Measurements from ENCODE around the gene MAD2L1BP. TPM values are rescaled to one million over a fixed set of nuclear protein-coding genes. Genes with fewer than 3 reads are reported as not detected.
"Not testable (repeated sequence)": the region's sequence is repeated elsewhere in the genome, so short reads cannot be mapped to it uniquely, and the experiment has no call there.

MAD2L1BP gene, protein sequence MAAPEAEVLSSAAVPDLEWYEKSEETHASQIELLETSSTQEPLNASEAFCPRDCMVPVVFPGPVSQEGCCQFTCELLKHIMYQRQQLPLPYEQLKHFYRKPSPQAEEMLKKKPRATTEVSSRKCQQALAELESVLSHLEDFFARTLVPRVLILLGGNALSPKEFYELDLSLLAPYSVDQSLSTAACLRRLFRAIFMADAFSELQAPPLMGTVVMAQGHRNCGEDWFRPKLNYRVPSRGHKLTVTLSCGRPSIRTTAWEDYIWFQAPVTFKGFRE
- total RNA-seq = 22.3 TPM

DNA sequence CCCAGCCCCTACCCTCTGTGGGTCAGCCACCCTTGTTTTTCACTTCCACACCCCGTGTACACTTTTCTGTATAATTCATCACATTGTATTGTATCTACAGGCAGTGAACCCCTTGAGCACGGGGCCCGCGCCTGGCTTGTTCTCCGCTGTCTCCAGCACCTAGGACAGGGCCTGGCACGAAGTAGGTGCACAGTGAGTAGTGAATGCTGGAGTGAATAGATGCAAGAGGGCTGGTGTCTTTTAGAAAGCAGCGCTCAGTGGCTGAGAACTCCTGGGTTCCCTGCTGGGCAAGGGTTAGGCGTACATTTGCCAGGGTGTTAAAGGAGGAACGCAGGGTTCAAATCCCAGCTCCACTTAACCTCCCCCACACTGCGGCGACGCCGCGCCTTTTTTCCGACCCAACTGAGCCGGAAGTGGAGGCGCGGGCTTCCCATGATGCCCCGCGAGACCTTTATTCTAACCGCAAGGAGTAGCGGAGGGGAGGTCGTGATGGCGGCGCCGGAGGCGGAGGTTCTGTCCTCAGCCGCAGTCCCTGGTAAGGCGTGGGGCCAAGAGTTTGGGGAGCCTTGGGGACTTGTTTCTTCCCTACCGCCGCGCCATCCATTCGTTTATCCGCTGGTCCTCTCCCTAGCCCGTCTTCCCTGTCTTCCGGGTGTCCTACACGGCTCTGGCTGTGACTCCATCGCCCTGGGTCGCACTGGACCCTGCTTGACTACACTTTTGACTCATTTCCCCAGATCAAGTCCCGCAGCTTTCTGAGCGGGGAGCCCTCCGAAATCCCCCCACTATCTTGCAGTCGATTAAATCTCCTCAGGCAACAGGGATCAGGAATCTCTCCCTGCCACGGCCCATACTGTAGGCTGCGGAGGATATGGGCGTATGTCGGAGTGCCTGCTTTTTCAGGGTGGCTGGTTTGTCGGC is at the start of gene MAD2L1BP:
Gene MAD2L1BP, plus strand, starts transcription at position 454 of the 921 bp plus-strand sequence. Its CDS starts 36 bp downstream, at position 490.
- DNase-seq = peak; percentile 76

DNA sequence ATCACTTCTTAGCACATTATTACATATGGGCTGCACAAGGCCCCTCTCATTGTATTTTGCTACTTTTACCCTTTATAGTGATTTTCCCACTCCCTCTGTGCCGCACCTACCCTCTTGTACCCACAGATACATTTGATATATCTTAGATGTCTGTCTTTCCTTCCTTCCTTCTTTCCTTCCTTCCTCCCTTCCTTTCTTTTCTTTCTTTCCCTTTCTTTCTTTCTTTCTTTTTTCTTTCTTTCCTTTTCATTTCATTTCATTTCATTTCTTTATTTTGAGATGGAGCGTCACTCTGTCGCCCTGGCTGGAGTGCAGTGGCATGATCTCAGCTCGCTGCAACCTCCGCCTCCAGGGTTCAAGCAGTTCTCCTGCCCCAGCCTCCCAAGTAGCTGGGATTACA is 47.4 kb upstream of the MAD2L1BP start:
- no peak for DNase-seq

DNA sequence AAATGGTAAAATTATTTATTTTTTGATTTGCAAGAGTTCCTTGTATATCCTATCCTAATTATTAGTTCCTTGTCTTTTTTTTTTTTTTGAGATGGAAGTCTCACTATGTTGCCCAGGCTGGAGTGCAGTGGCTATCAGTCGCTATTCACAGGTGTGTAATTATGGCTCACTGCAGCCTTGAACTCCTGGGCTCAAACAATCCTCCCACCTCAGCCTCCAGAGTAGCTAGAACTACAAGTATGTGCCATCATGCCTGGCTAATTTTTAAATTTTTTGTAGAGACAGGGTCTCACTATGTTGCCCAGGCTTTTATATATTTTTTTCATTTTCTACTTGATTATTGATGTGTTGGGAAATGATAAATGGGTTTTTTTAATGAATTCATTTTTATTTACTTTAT is 46.1 kb upstream of the MAD2L1BP start:
- DNase-seq = not testable (repeated sequence)

DNA sequence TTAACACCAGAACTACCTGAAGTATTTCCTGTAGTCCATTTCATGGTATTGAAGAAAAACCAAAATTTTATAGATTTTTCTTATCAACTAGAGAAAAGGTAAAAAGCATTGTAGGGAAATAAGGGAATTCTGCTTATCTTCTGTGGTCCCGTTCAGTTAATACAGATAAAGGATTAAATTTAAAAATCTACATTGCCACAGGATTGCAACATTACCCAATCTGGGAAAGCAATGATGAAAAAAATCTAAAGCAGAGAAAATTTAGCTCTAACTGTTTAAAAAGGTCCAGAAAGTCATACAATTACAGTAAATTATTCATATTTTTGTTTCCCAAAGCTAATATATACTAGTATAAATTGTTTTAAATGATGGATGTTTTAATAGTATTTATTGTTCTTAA is 41.7 kb upstream of the MAD2L1BP start:
- DNase-seq = no peak

DNA sequence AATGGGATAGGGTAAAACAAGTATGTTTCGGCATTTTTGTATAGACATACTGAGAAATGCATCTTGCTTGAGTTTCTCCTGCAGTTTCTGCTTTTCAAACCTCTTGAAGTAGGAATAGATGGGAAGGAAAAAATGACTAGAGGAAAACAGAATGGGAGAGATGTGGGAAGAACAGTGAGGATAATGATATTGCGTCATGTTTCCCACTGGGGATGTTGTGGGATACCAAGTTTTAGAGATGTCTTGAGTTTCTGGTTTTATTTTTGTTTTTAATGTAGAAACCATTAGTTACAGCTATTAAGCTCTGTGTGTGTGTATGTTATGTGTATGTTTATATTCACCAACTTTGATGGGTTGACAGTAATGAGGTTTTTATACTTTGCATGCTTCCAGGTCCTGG is 35.0 kb upstream of the MAD2L1BP start:
- no peak for DNase-seq

DNA sequence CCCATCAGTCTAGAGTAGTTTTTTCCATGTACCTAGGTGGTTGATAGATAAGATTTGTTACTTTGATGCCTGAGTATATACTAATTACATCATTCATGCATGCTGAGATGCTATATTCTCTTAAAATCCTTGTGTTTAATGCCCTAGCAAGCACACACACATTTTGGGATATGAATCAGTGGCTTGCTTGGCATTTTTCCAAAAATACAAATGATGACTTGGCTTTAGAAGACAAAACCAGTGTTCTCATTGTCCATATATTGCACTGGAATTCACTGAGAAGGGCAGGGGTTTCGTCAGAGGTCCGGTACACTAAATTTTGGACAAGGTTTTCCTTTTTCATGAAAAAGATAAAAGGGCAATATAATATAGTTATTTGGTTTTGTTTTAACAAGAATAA is 31.5 kb upstream of the MAD2L1BP start:
- no peak for DNase-seq

DNA sequence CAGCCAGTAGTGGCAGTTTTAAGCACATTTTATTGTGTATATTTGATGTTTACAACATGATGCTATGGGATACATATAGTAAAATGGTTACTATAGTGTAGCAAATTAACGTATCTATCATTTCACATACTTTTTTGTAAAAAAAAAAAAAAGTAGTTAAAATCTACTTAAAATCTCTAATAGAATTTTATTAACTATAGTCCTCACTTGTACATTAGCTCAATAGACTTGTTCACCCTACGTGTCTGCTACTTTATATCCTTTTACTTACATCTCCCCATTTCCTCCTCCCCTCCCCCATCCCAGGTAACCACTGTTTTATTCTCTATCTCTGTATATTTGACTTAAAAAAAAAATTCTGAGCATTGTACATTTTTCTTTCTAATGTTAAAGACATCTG is 29.6 kb upstream of the MAD2L1BP start:
- DNase-seq = no peak

DNA sequence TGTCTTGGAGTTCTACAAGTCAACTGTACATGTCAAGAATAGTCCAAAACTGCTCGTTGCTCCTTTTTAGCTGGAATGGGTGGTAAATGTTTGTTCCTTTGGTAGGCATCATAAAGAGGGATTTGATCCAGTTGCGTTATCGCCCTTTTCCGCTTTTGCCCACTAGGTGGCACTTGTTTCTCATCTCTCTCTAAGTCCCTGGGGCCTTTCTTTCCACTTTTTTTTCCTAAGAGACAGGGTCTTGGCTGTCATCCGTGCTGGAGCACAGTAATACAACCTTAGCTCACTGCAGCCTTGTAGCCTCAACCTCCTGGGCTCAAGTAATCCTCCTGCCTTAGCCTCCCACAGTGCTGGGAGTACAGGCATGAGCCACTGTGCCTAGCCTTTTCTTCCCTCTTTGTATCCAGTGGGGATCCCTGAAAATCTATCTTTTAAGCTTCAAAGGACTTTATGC is 27.3 kb upstream of the MAD2L1BP start:
- DNase-seq = peak; percentile 28

DNA sequence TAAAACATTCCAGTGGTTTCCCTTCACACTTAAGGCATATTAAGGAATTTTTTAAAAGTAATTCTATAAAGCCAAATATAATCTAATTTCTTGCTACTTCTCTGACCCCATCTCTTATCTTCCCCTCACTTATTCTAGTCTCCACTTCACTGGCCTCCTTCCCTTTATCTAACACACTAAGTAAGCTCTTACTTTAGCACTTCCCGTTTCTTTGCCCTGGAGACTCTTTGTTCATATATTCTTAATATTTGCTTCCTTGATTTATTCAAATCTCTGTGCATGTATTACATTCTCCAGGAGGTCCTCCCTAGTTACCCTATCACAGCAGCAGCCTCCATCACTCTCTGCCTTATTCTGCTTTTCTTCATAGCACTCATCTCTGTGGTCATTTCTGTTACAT is 26.8 kb upstream of the MAD2L1BP start:
- DNase-seq = no peak

DNA sequence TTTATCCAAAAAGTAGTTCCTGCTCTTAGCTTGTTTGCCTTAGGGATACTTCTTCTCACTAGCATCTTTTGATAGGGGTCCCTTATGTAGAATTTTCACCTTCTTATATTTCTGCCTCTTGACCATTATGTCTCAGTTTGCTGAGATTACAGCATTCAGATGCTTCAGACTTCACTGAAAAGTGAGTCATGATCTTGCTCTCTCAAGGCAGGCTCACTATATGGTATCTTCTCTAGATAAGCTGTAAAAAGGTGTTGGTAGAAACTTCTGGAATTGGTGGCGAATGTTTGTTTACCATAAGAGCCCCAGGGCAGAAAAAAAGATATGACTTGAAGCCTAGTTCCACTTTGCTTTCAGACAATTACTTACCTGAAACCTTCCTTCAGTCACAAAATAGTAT is 26.2 kb upstream of the MAD2L1BP start:
- DNase-seq = no peak

DNA sequence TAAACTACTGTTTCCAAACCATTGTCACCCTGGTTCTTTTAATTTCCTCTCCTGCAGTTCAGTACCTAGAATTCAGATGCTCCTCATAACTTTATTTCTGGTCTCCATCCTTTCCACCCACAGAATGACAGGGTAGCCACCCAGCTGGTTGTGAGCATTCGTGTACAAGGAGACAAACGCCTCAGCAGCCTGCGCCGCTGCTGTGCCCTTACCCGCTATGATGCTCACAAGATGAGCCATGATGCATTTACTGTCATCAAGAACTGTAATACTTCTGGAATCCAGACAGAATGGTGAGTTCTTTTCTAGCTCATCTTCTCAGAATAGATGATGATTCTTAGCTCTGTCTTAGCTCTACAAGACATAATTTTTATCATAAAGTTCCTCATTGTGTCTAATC is 25.2 kb upstream of the MAD2L1BP start:
- DNase-seq = no peak

DNA sequence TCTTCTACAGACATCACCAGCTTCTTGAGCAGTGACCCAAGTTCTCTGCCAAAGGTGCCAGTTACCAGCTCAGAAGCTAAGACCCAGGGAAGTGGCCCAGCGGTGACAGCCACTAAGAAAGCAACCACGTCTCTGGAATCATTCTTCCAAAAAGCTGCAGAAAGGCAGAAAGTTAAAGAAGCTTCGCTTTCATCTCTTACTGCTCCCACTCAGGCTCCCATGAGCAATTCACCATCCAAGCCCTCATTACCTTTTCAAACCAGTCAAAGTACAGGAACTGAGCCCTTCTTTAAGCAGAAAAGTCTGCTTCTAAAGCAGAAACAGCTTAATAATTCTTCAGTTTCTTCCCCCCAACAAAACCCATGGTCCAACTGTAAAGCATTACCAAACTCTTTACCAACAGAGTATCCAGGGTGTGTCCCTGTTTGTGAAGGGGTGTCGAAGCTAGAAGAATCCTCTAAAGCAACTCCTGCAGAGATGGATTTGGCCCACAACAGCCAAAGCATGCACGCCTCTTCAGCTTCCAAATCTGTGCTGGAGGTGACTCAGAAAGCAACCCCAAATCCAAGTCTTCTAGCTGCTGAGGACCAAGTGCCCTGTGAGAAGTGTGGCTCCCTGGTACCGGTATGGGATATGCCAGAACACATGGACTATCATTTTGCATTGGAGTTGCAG is 21.8 kb upstream of the MAD2L1BP start:
- peak; percentile 22 for DNase-seq

DNA sequence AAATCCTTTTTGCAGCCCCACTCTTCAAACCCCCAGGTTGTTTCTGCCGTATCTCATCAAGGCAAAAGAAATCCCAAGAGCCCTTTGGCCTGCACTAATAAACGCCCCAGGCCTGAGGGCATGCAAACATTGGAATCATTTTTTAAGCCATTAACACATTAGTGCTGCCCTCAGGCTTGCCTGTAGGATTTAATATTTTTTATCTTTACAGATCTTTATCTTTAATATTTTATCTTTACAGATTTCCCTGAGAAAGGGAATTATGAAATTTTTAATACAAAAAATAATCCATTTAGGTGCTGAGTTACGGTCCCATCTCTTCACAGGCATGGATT is 21.3 kb upstream of the MAD2L1BP start:
- DNase-seq = no peak

DNA sequence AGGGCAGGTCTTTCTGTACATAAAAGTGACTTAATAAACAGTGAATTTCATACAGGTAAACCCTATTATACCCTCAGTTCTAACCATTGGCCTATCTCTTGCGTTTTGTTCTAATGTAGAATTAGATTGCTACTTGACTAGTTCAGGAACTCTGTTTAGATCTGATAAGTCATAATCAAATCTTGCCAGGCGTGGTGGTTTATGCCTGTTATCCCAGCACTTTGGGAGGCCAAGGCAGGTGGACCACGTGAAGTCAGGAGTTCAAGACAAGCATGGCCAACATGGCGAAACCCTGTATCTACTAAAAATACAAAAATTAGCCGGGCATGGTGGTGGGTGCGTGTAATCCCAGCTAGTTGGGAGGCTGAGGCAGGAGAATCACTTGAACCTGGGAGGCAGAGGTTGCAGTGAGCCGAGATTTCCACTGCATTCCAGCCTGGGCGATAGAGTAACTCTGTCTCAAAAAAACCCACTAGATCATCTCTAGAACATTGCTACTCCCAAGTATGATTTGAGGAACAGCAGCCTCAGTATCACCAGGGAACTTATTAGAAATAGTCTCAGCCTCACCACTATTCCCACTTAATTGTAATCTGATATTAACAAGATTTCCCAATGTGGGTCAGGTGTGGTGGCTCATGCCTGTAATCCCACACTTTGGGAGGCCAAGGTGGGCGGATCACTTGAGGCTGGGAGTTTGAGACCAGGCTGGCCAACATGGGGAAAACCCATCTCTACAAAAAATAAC is 18.7 kb upstream of the MAD2L1BP start:
- DNase-seq = no peak

DNA sequence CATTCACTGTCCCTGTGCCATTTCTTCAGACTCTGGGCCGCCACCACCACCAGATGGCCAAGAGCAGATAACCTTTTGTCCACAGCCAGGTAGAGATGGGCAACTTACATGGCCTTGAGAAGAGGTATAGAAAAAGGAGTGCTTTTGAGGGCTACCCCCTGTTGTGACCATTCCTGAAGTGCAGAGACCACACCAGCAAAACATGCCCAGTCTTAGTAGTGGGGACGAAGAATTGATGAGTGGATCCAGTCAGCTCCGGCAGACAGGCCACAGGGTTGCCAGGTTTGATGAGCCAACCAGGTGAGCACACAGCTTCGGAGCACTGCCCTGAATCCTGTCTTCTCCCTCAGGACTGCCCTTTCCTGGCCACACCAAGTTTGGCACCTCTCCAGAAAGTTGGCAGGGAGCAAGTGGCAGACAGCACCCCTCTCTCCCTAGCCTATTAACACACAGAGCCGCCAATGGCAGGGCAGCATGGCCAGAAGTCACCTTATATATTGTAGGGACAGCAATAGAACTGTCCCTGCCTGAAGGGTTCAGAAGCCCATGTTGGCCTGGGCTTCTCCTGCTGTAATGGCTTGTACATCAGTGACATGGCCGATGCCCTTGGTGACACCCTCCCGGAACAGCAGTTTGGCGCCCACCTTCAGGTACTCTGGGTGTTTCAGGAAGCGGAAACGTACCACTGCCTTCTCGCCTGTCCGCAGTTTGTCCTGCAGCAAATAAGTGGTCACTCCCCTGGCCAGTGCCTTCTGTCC is 14.4 kb upstream of the MAD2L1BP start:
- no peak for DNase-seq

DNA sequence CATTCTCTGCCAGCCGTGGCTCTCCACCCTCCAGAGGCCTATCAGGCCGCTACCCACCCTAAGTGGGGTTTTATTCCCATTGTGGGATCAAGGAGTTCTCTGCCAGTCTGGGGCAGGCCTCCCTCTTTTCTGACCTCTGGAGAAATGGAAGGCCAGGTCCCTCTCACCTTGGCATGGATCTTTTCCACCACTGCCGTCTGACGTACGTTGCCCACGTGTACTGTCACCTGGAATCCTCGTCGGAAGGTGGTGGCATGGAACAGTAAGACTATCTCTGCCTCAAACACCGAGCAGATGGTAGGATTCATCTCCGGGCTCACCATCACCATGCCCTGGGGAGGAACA is 13.8 kb upstream of the MAD2L1BP start:
- DNase-seq = no peak

DNA sequence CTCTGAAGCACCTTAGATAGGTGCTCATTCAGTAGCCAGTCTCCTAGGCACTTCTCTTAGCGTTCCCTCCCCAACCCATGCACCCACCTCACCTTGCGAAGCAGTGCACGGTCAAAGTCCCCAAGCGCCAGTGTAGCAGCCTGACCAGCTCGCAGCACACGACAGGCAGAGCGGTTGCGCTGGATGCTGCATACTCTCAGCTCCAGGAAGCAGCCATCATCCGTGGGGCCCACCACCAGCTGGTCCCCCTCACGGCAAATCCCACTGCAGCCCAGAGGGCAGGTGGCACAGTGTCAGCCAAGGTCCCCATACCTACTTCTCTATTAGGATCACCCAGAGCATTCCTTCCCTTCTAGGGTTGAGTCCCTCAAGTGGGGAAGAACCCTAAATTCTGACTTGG is 13.1 kb upstream of the MAD2L1BP start:
- DNase-seq = no peak

DNA sequence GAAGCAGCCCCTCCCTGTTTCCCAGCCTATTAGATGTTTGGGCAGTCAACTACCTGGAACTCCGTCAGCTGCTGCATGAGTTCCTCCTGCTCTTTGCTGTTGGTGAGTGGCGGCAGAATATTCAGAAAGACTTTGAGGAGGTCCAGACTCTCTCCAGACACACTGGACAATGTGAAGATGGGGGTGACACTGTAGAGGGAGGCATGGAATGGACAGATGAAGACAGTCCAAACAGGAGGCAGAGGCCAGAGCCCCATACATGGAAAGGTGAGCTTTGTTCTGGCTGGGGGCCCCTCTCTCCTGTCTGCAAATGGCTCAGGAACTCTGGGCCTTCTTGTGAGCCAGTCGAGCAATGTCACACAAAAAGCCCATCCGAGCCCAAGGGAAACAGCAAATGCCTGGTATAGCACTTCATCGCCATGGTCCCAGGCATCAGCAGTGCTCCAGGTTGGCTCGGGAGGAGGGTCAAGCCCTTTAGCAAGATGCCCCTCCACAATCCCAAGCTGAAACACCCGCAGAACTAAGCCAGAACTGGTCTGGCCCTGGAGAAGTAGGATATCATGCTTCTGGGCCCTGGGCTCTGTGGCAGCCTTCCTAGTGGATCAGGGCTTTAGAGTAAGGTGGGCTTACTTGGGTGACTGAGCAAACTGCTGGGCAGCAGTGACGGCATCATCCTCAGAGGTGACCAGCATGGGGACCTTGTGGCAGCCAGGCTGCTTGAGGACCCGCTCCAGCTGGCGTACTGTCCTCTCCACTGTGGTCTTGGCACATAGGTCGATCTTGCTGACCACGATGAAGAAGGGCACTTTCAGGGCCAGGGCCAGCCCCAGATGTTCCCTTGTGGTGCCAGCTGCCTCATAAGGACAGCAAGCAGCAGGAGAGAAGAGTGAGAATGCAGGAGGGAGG is 11.5 kb upstream of the MAD2L1BP start:
- DNase-seq = no peak

DNA sequence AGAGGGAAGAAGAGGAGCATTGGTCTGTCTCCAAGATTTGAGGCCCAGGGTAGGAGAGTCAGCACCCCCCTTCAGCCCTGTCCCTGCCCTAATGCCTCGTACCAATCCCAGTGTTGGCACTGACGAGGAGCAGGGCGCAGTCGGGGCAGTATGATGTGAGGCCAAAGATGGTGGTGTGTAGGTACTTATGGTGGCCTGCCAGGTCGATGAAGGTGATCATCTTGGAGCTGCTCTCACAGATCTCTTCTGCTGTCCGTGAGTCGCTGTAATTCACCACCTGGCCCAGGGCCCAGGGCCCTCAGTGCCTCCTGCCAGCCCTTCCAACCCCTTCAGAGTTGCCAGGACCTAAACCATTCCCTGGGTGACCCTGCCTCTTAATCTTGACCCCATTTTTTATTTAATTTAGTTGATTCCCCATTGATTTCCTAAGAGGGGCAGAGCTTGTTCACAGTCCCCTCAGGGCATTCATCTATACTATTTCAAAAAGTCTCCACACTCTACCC is 10.8 kb upstream of the MAD2L1BP start:
- no peak for DNase-seq

DNA sequence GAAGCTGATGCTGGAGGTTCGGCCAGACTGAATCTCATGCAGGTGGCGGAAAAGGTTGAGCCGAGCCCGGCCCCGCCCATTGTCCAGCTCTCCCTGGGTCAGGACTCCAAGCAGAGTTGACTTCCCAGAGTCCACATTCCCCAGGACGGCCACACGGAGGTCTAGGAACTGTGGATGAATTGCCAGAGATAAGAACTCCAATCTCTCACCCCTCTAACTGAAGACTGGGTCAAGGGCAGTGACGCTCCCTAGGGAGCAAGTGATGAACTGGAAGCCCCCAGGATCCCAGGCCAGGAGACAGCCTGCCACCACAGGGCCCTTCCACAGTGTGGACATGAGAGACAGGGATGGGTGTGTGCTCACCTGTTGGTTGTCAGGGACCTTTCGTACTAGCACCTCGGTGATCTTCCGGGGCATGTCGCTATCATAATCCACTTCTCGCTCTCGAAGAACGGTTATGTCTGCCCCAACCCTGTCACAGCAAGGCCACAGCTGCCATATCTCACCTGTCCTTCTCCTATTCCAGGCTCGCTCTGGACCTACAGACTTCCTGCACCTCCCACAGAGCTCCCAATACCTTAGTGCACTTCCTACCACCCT is 10.1 kb upstream of the MAD2L1BP start:
- DNase-seq = no peak

Measured in occipital lobe (tissue), 2 donors.